Calu3 (cell line): ENCODE results near the gene HSPB1. TPM values are rescaled to one million over a fixed set of nuclear protein-coding genes. Genes with fewer than 3 reads are reported as not detected.

Source experiments
- BruUV-seq: library from RNA; stranded (reverse); fragments of 400-500 nt; replicated peaks from 2 replicates; lab custom pipeline; 2021; lab: Mats Ljungman, UMichigan
- CTCF ChIA-PET: fragments of 300-600 bp; sonication (Branson Sonifier 250); formaldehyde crosslinking; loops from one replicate; lab custom pipeline; 2022; ENCODE audit warnings: antibody characterized with exemption; lab: Charles Lee
- DNase-seq: peaks from one replicate; pipeline ENCODE4 v3.0.0; 2022
- H3K27ac Mint-ChIP-seq: one replicate; pipeline ENCODE4 v1.8.0; 2022; ENCODE audit warnings: mixed read lengths; ENCODE audit not compliant: unreplicated experiment
- H3K27me3 Mint-ChIP-seq: one replicate; pipeline ENCODE4 v1.8.0; 2022; ENCODE audit warnings: mixed read lengths; ENCODE audit not compliant: unreplicated experiment
- H3K36me3 Mint-ChIP-seq: one replicate; pipeline ENCODE4 v1.8.0; 2022; ENCODE audit warnings: mild to moderate bottlenecking, moderate library complexity, mixed read lengths; ENCODE audit not compliant: insufficient read depth, unreplicated experiment
- H3K4me1 Mint-ChIP-seq: one replicate; pipeline ENCODE4 v1.8.0; 2022; ENCODE audit warnings: mild to moderate bottlenecking, low read depth, mixed read lengths; ENCODE audit not compliant: unreplicated experiment
- H3K4me3 Mint-ChIP-seq: one replicate; pipeline ENCODE4 v1.8.0; 2022; ENCODE audit warnings: mild to moderate bottlenecking, low read depth, moderate library complexity, mixed read lengths; ENCODE audit not compliant: unreplicated experiment
- H3K9me3 Mint-ChIP-seq: one replicate; pipeline ENCODE4 v1.8.0; 2022; ENCODE audit warnings: low read depth, mixed read lengths; ENCODE audit not compliant: unreplicated experiment
- CTCF ChIP-seq: fragments of 200-600 bp; IDR thresholded peaks from one replicate; pipeline ENCODE4 v1.8.0; 2022; ENCODE audit warnings: antibody characterized with exemption; ENCODE audit not compliant: unreplicated experiment
- intact Hi-C: fragments of 100-400 bp; cut with micrococcal nuclease; formaldehyde crosslinking; loops from one replicate; pipeline ENCODE4 v1.10.0; 2022; ENCODE audit not compliant: unreplicated experiment
- total RNA-seq: library from RNA; stranded (reverse); gene quantifications from 2 replicates; pipeline ENCODE4 v1.2.3, GENCODE V29; 2022

The HSPB1 gene
- total RNA-seq, 1 experiment from 2014 or later, result 72.7 TPM

DNA sequence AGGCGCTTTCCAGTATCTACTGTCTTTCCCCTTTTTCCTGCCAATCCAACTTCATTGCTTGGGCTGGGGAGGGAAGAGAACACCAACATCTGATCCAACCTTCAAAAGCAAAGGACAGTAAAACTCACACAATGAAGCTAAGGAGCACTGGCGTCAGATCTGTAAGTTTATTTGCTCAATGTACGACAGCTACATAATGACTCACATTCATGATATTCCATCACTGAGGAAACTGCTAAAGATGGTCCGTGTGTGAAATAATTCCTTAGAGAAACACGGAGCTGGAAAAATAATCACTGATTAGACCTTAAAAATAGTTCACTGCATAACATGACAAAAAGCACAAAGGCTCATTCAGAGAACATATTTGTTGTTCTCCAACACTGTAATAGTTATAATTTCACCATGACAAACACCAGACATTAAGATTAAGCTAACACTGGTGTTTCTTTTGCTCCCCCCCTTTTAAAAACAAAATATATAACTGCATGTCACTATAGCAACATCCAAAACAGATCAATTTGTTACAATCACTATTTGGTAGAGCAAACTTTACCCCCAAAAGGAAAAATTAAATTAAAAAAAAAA lies 24.3 kb downstream of the HSPB1 start:
- CTCF ChIA-PET, result interaction anchor here (0.7 kb wide), 1 partner anchor 948 kb away, joined by 3 read pairs; no protein-coding TSS in a partner anchor
- H3K27ac Mint-ChIP-seq, result peak overlapping the region; percentile 54
- peaks cover 50% of the 10 kb centered on the region for H3K36me3 Mint-ChIP-seq
- H3K9me3 Mint-ChIP-seq, result no peaks in the 10 kb centered on the region
- no peaks in the 10 kb centered on the region for H3K4me1 Mint-ChIP-seq
- no peak overlapping the region for H3K4me3 Mint-ChIP-seq
- TF ChIP-seq CTCF, result no peak
- H3K27me3 Mint-ChIP-seq, result no peaks in the 10 kb centered on the region
- no peak for DNase-seq
- BruUV-seq, result no TSS peak
- intact Hi-C loops, result no loop called here

- no peak for TF ChIP-seq CTCF
- H3K27ac Mint-ChIP-seq, result no peak overlapping the region
- no peaks in the 10 kb centered on the region for H3K4me1 Mint-ChIP-seq
- peaks cover 53% of the 10 kb centered on the region for H3K36me3 Mint-ChIP-seq
- no peak overlapping the region for H3K4me3 Mint-ChIP-seq
- no peaks in the 10 kb centered on the region for H3K9me3 Mint-ChIP-seq
- CTCF ChIA-PET, result no interaction called here
- H3K27me3 Mint-ChIP-seq, result no peaks in the 10 kb centered on the region
- BruUV-seq, result no TSS peak
- intact Hi-C loops, result no loop called here
- no peak for DNase-seq
These were observed 25.1 kb downstream of the HSPB1 start for GRCh38 chr7:76327610-76328009.

- no peaks in the 10 kb centered on the region for H3K27me3 Mint-ChIP-seq
- H3K36me3 Mint-ChIP-seq, result peaks cover 56% of the 10 kb centered on the region
- intact Hi-C loops, result no loop called here
- no peak for TF ChIP-seq CTCF
- no peak overlapping the region for H3K27ac Mint-ChIP-seq
- H3K4me1 Mint-ChIP-seq, result no peaks in the 10 kb centered on the region
- CTCF ChIA-PET, result no interaction called here
- TSS peak; percentile 18 for BruUV-seq
- no peak for DNase-seq
- H3K9me3 Mint-ChIP-seq, result no peaks in the 10 kb centered on the region
- H3K4me3 Mint-ChIP-seq, result no peak overlapping the region
These were observed 25.9 kb downstream of the HSPB1 start for GRCh38 chr7:76328389-76328788.

DNA sequence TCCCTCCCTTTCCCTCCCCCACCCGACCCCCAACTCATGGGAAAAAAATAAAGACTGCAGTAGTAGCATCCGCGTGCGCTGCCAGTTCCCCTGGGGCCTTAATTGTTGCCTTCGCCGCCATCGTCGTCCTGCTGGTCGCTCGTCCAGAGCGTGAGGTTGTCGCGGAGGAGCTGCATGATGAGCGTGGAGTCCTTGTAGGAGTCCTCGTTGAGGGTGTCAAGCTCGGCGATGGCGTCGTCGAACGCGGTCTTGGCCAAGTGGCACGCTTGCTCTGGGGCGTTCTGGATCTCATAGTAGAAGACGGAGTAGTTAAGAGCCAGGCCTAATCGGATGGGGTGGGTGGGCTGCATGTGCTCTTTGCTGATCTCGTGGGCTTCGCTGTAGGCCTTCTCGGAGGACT lies 27.0 kb downstream of the HSPB1 start:
- CTCF ChIA-PET, result no interaction called here
- BruUV-seq, result no TSS peak
- H3K36me3 Mint-ChIP-seq, result peaks cover 63% of the 10 kb centered on the region
- intact Hi-C loops, result no loop called here
- DNase-seq, result no peak
- H3K4me3 Mint-ChIP-seq, result no peak overlapping the region
- no peaks in the 10 kb centered on the region for H3K4me1 Mint-ChIP-seq
- no peaks in the 10 kb centered on the region for H3K27me3 Mint-ChIP-seq
- no peak for TF ChIP-seq CTCF
- no peaks in the 10 kb centered on the region for H3K9me3 Mint-ChIP-seq
- H3K27ac Mint-ChIP-seq, result no peak overlapping the region
